NCI-H1092 (cell line): ENCODE data around the gene MISP3.

Source experiments
- DNase-seq: peaks from one replicate; lab custom pipeline; 2025; lab: John Stamatoyannopoulos, UW

MISP3 gene

GRCh38 chr19:14122924-14123323, 50.3 kb downstream of the MISP3 start:
- DNase-seq = no peak
